ENCODE results near the gene TPP2.

The TPP2 gene

DNA sequence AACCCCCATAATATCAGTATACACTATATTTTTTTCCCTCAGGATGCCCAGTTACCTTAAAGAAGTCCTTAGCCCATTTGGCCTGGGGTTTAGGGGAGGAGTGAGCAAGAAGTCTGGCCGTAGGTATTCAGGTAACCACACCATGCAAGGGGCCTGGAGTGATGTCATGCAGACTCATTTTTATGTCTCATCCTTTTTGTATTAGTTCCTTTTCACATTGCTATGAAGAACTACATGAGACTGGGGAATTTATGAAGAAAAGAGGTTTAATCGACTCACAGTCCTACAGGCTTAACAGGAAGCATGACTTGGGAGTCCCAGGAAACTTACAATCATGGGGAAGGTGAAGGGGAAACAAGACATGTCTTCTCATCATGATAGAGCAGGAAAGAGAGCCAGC, 12.2 kb downstream of the TPP2 start:
- ATAC-seq (replicated peaks) = no peak
- Mint-ChIP-seq H3K27me3 (no peaks in the 10 kb centered on the region), H3K4me1 (ENCODE audit: low read depth in 2 of 2) (peaks cover 23 to 59% of the 10 kb centered on the region in 2 donors)

DNA sequence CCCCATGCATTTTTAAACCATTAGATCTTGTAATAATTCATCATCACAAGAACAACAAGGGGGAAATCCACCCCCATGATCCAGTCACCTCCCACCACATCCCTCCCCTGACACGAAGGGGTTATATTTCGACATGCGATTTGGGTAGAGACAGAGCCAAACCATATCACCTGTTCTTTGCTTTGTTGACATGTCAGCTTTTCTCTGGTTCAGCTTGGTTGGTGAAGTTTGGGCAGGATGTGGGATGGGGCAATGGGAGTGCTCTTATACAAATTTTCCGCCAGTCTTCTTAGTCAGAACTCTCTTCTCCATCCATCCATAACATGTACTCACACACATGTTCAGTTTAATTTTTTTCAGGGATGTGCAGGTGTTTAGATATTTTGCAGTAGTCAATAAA, 12.9 kb downstream of the TPP2 start:
- DNase-seq = no peak
- Mint-ChIP-seq H3K4me3 (no peak overlapping the region), H3K36me3 (ENCODE audit: insufficient read depth) (peaks cover 79% of the 10 kb centered on the region), H3K4me1 (ENCODE audit: low read depth in 2 of 2) (peaks cover 18 to 56% of the 10 kb centered on the region in 2 donors), H3K27ac (no peak overlapping the region), H3K9me3 (no peaks in the 10 kb centered on the region), H3K27me3 (no peaks in the 10 kb centered on the region)
- no peak for ATAC-seq (replicated peaks)

More for the DNA sequence above, 12.2 kb downstream of the TPP2 start:
- no peak for DNase-seq
- Mint-ChIP-seq H3K27ac (peak overlapping the region in 1 of 2 donors; percentile 39), H3K36me3 (ENCODE audit: insufficient read depth) (peaks cover 74% of the 10 kb centered on the region), H3K9me3 (no peaks in the 10 kb centered on the region), H3K4me3 (no peak overlapping the region)

DNA sequence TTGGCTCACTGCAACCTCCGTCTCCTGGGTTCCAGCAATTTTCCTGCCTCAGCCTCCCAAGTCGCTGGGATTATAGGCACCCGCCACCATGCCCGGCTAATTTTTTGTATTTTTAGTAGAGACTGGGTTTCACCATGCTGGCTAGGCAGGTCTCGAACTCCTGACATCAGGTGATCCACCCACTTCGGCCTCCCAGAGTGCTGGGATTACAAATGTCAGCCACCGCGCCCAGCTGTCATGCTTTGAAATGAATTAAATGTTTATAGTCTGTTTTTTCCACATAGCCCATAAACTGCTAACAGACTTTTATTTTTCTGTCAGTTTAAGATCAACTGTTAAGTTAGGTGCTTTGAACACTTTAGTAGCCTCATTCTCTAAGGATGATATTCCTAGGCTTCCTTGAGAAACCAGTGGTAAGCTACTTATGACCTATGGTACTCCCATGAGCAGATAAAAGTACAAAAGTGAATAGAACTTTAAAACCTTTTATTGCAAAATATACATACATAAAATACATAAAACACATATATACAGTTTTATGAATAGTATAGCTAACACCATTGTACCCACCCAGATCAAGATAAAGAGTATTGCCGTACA, 13.6 kb downstream of the TPP2 start:
- Mint-ChIP-seq H3K4me3 (no peak overlapping the region), H3K27me3 (no peaks in the 10 kb centered on the region), H3K4me1 (ENCODE audit: low read depth in 2 of 2) (peaks cover 13 to 50% of the 10 kb centered on the region in 2 donors), H3K9me3 (no peaks in the 10 kb centered on the region), H3K27ac (no peak overlapping the region), H3K36me3 (ENCODE audit: insufficient read depth) (peaks cover 79% of the 10 kb centered on the region)
- ATAC-seq (replicated peaks) (no peak), DNase-seq (no peak)

DNA sequence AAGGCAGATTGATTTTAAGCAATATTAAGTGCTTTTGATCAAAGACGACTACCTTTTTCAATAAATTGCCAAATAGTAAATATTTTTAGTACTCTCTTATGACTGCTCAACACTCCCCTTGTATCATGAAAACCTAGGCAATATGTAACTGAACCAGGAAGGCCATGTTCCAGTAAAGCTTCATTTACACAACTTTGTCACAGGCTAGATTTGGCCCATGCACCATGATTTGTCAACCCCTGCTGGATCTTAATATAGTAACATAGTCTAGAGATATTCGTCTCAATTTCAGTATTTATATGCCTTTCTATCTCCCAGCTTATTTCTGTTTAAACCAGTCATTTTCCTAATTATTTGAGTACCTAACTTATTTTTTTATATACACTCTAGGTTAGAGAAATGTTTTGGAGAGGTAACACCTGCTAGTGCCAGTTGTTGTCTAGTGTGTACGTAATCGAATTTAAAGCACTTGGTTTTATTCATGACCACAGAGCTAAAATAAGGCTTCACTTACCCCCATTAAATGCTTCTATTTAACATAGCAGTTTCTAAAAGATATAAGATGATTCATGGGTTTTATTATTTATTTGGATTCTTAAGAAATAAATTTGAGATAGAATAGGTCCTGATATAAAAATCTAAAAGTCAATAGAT, 21.0 kb downstream of the TPP2 start:
- H3K27me3 Mint-ChIP-seq = no peaks in the 10 kb centered on the region
- ATAC-seq (replicated peaks) (no peak), DNase-seq (no peak)
- H3K36me3 Mint-ChIP-seq (ENCODE audit: insufficient read depth) = peaks cover 83% of the 10 kb centered on the region
- H3K9me3 Mint-ChIP-seq = no peaks in the 10 kb centered on the region
- H3K4me3 Mint-ChIP-seq = no peak overlapping the region
- no peak overlapping the region for H3K27ac Mint-ChIP-seq
- H3K4me1 Mint-ChIP-seq (ENCODE audit: low read depth in 2 of 2) = peaks cover 7 to 32% of the 10 kb centered on the region in 2 donors

DNA sequence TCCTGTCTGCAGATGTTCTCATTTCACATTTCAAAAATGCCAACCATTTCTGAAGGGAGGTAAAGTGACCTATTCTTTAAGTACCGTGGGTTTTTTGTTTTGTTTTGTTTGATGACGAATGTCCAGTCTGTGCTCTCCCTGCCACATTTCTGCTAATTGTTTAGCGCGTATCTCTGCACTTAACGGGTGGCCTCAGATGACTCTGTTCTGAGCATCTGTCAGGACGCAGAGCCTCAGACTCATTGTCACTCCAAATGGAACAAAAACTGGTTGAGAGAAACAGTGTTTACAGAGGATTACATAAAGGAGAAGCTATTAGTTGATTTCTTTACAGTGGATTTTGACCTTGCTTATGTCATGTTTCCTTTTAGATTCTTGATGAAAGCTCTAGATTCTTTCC, 23.7 kb downstream of the TPP2 start:
- Mint-ChIP-seq H3K4me1 (ENCODE audit: low read depth in 2 of 2) (peaks cover 7 to 18% of the 10 kb centered on the region in 2 donors), H3K36me3 (ENCODE audit: insufficient read depth) (peaks cover 89% of the 10 kb centered on the region), H3K27ac (no peak overlapping the region), H3K27me3 (no peaks in the 10 kb centered on the region), H3K9me3 (no peaks in the 10 kb centered on the region), H3K4me3 (no peak overlapping the region)
- DNase-seq (no peak), ATAC-seq (replicated peaks) (no peak)

DNA sequence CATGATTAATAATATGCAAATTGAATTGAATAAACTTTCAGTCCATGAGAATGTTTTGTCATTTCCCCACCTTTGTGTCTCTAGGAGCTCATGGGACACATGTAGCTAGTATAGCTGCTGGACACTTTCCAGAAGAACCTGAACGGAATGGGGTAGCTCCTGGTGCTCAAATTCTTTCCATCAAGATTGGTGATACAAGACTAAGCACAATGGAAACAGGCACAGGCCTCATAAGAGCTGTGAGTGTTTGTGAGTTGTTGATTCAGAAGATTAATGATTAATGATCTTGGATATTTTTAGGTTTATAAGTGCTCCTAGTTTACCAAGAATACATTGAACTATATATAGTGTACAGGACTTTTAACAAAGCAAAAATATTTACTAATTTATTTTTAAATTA, 30.1 kb downstream of the TPP2 start:
- Mint-ChIP-seq H3K9me3 (no peaks in the 10 kb centered on the region), H3K36me3 (ENCODE audit: insufficient read depth) (peaks cover 73% of the 10 kb centered on the region), H3K4me3 (no peak overlapping the region), H3K4me1 (ENCODE audit: low read depth in 2 of 2) (peaks cover 0 to 9% of the 10 kb centered on the region in 2 donors), H3K27ac (no peak overlapping the region), H3K27me3 (no peaks in the 10 kb centered on the region)
- ATAC-seq (replicated peaks) = no peak
- DNase-seq = no peak

DNA sequence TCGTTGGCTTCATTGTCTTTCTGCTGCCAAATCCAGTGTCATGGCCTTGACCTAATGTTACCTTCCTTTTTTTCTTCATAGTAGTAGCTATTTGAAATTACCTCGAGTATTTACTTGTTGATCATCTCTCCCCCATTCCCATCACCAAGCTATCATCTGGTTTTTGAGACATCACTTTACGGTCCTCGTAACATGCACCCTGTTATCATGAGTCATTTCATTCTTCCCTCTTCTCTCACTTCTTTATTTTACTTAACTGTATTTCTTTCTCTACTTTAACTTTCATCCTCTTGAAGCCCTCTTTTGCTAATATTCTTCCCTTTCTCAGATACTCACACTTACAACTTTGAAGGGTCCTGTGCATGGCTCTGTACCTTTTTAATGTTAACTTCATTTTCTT, 31.8 kb downstream of the TPP2 start:
- H3K27me3 Mint-ChIP-seq = no peaks in the 10 kb centered on the region
- DNase-seq = no peak
- H3K36me3 Mint-ChIP-seq (ENCODE audit: insufficient read depth) = peaks cover 74% of the 10 kb centered on the region
- H3K4me1 Mint-ChIP-seq (ENCODE audit: low read depth in 2 of 2) = peaks cover 1 to 8% of the 10 kb centered on the region in 2 donors
- no peaks in the 10 kb centered on the region for H3K9me3 Mint-ChIP-seq
- peak overlapping the region in 1 of 2 donors; percentile 0 for H3K27ac Mint-ChIP-seq
- ATAC-seq (replicated peaks) = no peak
- no peak overlapping the region for H3K4me3 Mint-ChIP-seq

DNA sequence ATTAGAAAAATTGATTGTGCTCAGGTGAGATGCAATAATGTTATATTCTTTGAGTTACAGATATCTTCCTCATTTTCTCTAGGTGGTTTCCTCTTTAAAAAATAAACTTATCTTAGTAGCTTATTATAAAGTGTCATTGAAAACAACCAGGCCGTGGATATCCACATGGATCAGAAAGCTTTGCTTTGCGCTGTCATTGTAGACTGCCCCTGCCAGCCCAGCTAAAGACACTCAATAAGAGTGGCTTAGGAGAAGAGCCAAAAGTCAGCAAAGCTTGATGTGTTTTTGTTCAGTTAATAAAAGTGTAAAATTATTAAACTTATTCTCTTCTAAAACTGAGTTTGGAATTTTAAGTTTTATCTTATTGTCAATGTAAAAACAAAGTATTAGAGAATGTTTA, 34.4 kb downstream of the TPP2 start:
- no peak for DNase-seq
- no peak for ATAC-seq (replicated peaks)
- Mint-ChIP-seq H3K9me3 (no peaks in the 10 kb centered on the region), H3K4me3 (no peak overlapping the region), H3K4me1 (ENCODE audit: low read depth in 2 of 2) (peaks cover 5 to 8% of the 10 kb centered on the region in 2 donors), H3K27me3 (no peaks in the 10 kb centered on the region), H3K36me3 (ENCODE audit: insufficient read depth) (peaks cover 72% of the 10 kb centered on the region), H3K27ac (no peak overlapping the region)

DNA sequence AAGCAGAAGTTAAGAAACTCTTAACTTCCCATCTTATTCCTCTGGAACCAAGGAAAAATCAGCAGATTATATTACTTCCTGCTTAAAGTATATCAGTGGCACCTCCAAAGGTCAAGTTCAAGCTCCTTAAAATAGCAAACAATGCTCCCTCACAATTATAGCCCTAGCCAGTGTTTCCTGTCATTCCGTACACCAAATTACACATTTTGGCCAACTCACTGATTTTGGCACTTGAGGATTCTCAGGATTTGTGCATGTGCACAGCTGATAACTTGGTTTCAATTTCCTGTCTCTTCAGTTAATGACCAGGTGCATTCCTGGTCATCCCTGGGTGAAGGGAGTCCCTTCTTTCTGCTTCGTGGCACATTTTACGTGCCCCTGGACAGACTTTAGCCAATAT, 42.0 kb downstream of the TPP2 start:
- Mint-ChIP-seq H3K4me3 (no peak overlapping the region), H3K27me3 (no peaks in the 10 kb centered on the region), H3K4me1 (ENCODE audit: low read depth in 2 of 2) (peaks cover 0 to 3% of the 10 kb centered on the region in 2 donors), H3K9me3 (no peaks in the 10 kb centered on the region), H3K36me3 (ENCODE audit: insufficient read depth) (peaks cover 73% of the 10 kb centered on the region), H3K27ac (no peak overlapping the region)
- no peak for ATAC-seq (replicated peaks)
- no peak for DNase-seq

DNA sequence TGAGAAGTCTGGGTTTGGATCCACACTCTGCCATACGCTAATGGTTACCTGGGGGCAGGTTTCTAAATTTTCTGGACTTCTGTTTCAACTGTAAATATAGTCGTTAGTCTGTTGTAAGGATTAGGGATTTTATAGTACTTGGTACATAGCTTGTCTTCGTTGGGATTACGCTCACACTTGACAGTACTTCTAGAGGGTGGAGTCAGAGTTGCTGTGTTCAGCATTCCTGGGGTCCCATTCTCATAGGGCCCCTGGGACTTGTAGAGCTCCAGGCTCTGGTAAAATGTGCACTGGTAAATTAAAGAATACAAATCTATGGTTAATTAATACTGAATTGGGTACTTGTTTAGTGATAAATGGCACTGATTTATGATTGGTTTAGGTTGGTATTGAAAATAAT, 45.2 kb downstream of the TPP2 start:
- Mint-ChIP-seq H3K4me3 (no peak overlapping the region), H3K4me1 (ENCODE audit: low read depth in 2 of 2) (no peaks in the 10 kb centered on the region), H3K36me3 (ENCODE audit: insufficient read depth) (peaks cover 73% of the 10 kb centered on the region), H3K9me3 (no peaks in the 10 kb centered on the region), H3K27me3 (no peaks in the 10 kb centered on the region), H3K27ac (no peak overlapping the region)
- DNase-seq (no peak), ATAC-seq (replicated peaks) (no peak)

DNA sequence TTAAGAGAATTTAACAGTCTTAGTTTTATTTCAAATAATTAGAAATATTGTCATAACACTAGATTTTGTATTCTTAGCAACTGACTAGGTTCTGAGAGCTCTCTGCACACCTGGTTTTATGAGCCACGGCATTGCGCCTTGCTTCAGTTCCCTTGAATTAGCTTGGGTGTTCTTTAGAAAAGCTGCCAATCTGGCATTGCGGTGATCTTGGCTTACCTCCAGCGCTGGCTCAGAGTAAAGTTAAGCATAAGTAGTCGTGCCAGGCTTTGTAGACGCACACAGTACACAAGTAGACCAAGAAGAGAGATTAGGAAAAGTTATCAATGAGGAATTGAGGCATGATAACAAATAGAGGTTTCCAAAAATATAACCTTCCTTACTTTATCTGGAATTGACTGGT, 45.7 kb downstream of the TPP2 start:
- H3K27ac Mint-ChIP-seq = peak overlapping the region in 1 of 2 donors; percentile 60
- no peak overlapping the region for H3K4me3 Mint-ChIP-seq
- H3K4me1 Mint-ChIP-seq (ENCODE audit: low read depth in 2 of 2) = no peaks in the 10 kb centered on the region
- H3K36me3 Mint-ChIP-seq (ENCODE audit: insufficient read depth) = peaks cover 73% of the 10 kb centered on the region
- no peaks in the 10 kb centered on the region for H3K9me3 Mint-ChIP-seq
- DNase-seq = no peak
- no peak for ATAC-seq (replicated peaks)
- no peaks in the 10 kb centered on the region for H3K27me3 Mint-ChIP-seq

DNA sequence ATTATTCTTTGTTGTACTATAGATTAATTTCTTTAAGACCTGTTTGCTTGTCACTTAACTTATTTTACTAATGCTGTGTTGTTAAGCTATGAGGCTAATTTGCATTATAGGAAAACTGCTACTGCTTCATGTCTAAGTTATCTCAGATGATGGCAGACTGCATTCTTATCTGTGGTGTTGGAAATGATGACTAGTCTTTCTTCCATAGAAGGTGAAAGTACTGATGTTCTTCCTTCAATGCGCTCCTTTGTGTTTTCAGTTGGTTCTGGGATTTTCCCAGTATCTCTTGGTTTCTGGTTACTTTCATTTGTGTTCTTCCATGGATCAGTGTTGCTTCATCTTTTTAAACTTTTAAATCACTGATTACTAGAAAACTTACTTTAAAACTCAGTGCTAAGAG, 46.9 kb downstream of the TPP2 start:
- Mint-ChIP-seq H3K4me3 (no peak overlapping the region), H3K27ac (no peak overlapping the region), H3K27me3 (no peaks in the 10 kb centered on the region), H3K9me3 (no peaks in the 10 kb centered on the region), H3K4me1 (ENCODE audit: low read depth in 2 of 2) (peaks cover 0 to 3% of the 10 kb centered on the region in 2 donors), H3K36me3 (ENCODE audit: insufficient read depth) (peaks cover 73% of the 10 kb centered on the region)
- no peak for DNase-seq
- no peak for ATAC-seq (replicated peaks)

DNA sequence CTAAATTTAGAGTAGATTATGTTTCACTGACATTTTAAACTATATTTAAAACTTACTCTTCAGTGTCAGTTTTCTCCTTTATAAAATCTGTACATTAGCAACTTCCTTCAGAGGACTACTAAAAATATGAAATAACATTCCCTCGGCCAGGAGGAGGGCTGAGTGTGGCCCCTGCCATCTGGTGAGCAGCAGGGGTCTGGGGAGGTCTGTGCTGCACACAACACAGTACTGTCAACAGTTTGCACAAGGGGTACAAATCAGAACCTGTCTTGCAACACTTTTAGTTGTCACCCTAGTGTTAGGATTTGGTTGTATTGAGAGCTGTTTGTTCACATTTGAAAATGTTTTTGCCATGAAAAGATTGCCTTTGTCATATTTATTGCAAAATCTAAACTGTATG, 48.9 kb downstream of the TPP2 start:
- H3K4me1 Mint-ChIP-seq (ENCODE audit: low read depth in 2 of 2) = peaks cover 0 to 3% of the 10 kb centered on the region in 2 donors
- DNase-seq = no peak
- H3K4me3 Mint-ChIP-seq = no peak overlapping the region
- peaks cover 82% of the 10 kb centered on the region for H3K36me3 Mint-ChIP-seq (ENCODE audit: insufficient read depth)
- no peaks in the 10 kb centered on the region for H3K9me3 Mint-ChIP-seq
- no peaks in the 10 kb centered on the region for H3K27me3 Mint-ChIP-seq
- no peak overlapping the region for H3K27ac Mint-ChIP-seq
- no peak for ATAC-seq (replicated peaks)

DNA sequence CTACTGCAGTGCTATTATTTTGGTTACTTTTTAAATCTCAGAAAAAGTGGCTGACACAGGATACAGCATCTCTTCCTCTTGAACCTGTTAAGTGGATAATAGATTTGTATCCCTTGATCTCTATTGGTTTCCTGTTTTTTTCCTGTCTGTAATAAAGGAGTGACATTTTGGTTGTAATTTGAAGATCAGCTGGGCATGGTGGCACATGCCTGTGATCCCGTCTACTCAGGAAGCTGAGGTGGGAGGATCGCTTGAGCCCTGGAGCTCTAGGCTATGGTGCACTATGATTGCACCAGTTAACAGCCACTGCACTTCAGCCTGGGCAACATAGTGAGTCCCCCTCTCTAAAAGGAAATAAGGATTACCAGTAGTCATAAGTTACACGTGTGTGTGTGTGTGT, 51.3 kb downstream of the TPP2 start:
- H3K4me1 Mint-ChIP-seq (ENCODE audit: low read depth in 2 of 2) = peaks cover 0 to 3% of the 10 kb centered on the region in 2 donors
- H3K36me3 Mint-ChIP-seq (ENCODE audit: insufficient read depth) = peaks cover 81% of the 10 kb centered on the region

More for the DNA sequence above, 51.3 kb downstream of the TPP2 start:
- H3K27ac Mint-ChIP-seq = peak overlapping the region in 1 of 2 donors; percentile 10
- H3K9me3 Mint-ChIP-seq = no peaks in the 10 kb centered on the region
- no peak for DNase-seq
- no peak for ATAC-seq (replicated peaks)
- no peaks in the 10 kb centered on the region for H3K27me3 Mint-ChIP-seq
- H3K4me3 Mint-ChIP-seq = no peak overlapping the region
